H1 (cell line): Measurements from ENCODE around the gene NAA10. TPM values are rescaled to one million over a fixed set of nuclear protein-coding genes. Genes with fewer than 3 reads are reported as not detected.

Experiments used
- CTCF ChIA-PET: fragments of 300-600 bp; sonication (Branson Sonifier 250); formaldehyde crosslinking; loops from one replicate; lab custom pipeline; 2021; ENCODE audit not compliant: partially characterized antibody; lab: Charles Lee
- POLR2A ChIA-PET: fragments of 300-600 bp; sonication (Branson Sonifier 250); formaldehyde crosslinking; loops from one replicate; lab custom pipeline; 2021; ENCODE audit warnings: inconsistent platforms; ENCODE audit not compliant: partially characterized antibody; lab: Charles Lee
- DNase-seq, 2 experiments: peaks; one replicate each; pipeline versions ENCODE4 v3.0.0 to v3.0.0-alpha.2; 2010 to 2022; ENCODE audit warnings: low spot score in 2 of 2, low read depth in 1 of 2, mixed read lengths in 1 of 2
- FAIRE-seq: peaks from 2 replicates; lab custom pipeline; 2011; peaks lifted over from hg19 to GRCh38; lab: Jason Lieb, UNC
- H2AFZ ChIP-seq: 2 replicates; pipeline ENCODE4 v1.8.1; 2012; ENCODE audit warnings: low read length, inconsistent platforms
- H2AK5ac ChIP-seq: 2 replicates; pipeline ENCODE4 v1.6.1; 2013; ENCODE audit warnings: low read depth, low read length
- H2BK120ac ChIP-seq: replicated peaks from 2 replicates; pipeline ENCODE3; 2013; ENCODE audit warnings: low read depth, low read length, inconsistent platforms
- H2BK12ac ChIP-seq: 2 replicates; pipeline ENCODE4 v1.6.1; 2013; ENCODE audit warnings: low read depth, low read length
- H2BK15ac ChIP-seq: 2 replicates; pipeline ENCODE4 v1.6.1; 2013; ENCODE audit warnings: low read length
- H2BK20ac ChIP-seq: 2 replicates; pipeline ENCODE4 v1.6.1; 2013; ENCODE audit warnings: low read length
- H2BK5ac ChIP-seq: 2 replicates; pipeline ENCODE4 v1.6.1; 2013; ENCODE audit warnings: low read depth, low read length
- H3K14ac ChIP-seq: 2 replicates; pipeline ENCODE4 v1.6.1; 2013; ENCODE audit warnings: inconsistent platforms; ENCODE audit not compliant: insufficient read length
- H3K18ac ChIP-seq: 2 replicates; pipeline ENCODE4 v1.6.1; 2013; ENCODE audit warnings: low read length; ENCODE audit errors: extremely low read depth
- H3K23ac ChIP-seq: 2 replicates; pipeline ENCODE4 v1.6.1; 2013; ENCODE audit warnings: inconsistent platforms; ENCODE audit not compliant: insufficient read length
- H3K23me2 ChIP-seq: 2 replicates; pipeline ENCODE4 v1.6.1; 2013; ENCODE audit warnings: low read depth, low read length
- H3K27ac ChIP-seq: 2 replicates; pipeline ENCODE4 v1.6.1; 2011; ENCODE audit warnings: low read depth, low read length, inconsistent platforms
- H3K27me3 ChIP-seq, 4 experiments: replicated peaks in 1 of 4; 1 replicate in 1 of 4; 2 replicates in 3 of 4; pipeline versions ENCODE4 v1.6.1 to v1.8.1; 2011 to 2013; ENCODE audit warnings: low read length in 3 of 4, mild to moderate bottlenecking in 3 of 4, inconsistent platforms in 2 of 4, mixed read lengths in 2 of 4, moderate library complexity in 1 of 4; ENCODE audit not compliant: control insufficient read depth in 3 of 4, insufficient read depth in 3 of 4; ENCODE audit errors: extremely low read depth in 1 of 4
- H3K36me3 ChIP-seq, 4 experiments: 2 replicates each; pipeline versions ENCODE4 v1.6.1 to v1.8.1; 2011 to 2013; ENCODE audit warnings: mild to moderate bottlenecking in 4 of 4, low read length in 3 of 4, moderate library complexity in 2 of 4, control low read depth in 1 of 4, inconsistent platforms in 1 of 4; ENCODE audit not compliant: insufficient read depth in 4 of 4, control insufficient read depth in 2 of 4
- H3K4ac ChIP-seq: replicated peaks from 2 replicates; pipeline ENCODE3; 2013; ENCODE audit warnings: low read length, low read depth, mixed read lengths, inconsistent platforms; ENCODE audit not compliant: insufficient read length
- H3K4me1 ChIP-seq, 4 experiments: replicated peaks in 1 of 4; 1 replicate in 1 of 4; 2 replicates in 3 of 4; pipeline versions ENCODE4 v1.6.1 to v1.8.1; 2011 to 2013; ENCODE audit warnings: low read length in 3 of 4, inconsistent platforms in 2 of 4, mixed read lengths in 1 of 4; ENCODE audit not compliant: insufficient read depth in 4 of 4, control insufficient read depth in 3 of 4
- H3K4me2 ChIP-seq, 2 experiments: 2 replicates each; pipeline versions ENCODE4 v1.6.1 to v1.8.1; 2011 to 2013; ENCODE audit warnings: low read depth in 2 of 2, low read length in 2 of 2, control low read depth in 1 of 2, inconsistent platforms in 1 of 2, mild to moderate bottlenecking in 1 of 2; ENCODE audit not compliant: insufficient read depth in 1 of 2
- H3K4me3 ChIP-seq, 4 experiments: fragments of 200-600, 300-600 bp in 1 of 4; sonication (generic), shearing (Covaris generic), sonication (Bioruptor Twin) in 1 of 4; 2 replicates each; pipeline versions ENCODE4 v1.5.1 to v1.8.1; 2011 to 2016; ENCODE audit warnings: low read length in 4 of 4, low read depth in 3 of 4, control low read depth in 2 of 4, inconsistent platforms in 2 of 4, mild to moderate bottlenecking in 2 of 4, mixed read lengths in 1 of 4, moderate library complexity in 1 of 4; ENCODE audit not compliant: insufficient read depth in 2 of 4; ENCODE audit errors: extremely low read depth in 1 of 4
- H3K56ac ChIP-seq: replicated peaks from 2 replicates; pipeline ENCODE3; 2013; ENCODE audit warnings: low read depth, mild to moderate bottlenecking, mixed read lengths, low read length, inconsistent platforms; ENCODE audit not compliant: insufficient read length
- H3K79me1 ChIP-seq: 2 replicates; pipeline ENCODE4 v1.6.1; 2013; ENCODE audit warnings: low read depth, low read length, control low read depth
- H3K79me2 ChIP-seq, 2 experiments: 2 replicates each; pipeline versions ENCODE4 v1.6.1 to v1.8.1; 2012 to 2013; ENCODE audit warnings: low read length in 2 of 2, mild to moderate bottlenecking in 2 of 2, inconsistent platforms in 1 of 2; ENCODE audit not compliant: insufficient read depth in 2 of 2, control insufficient read depth in 1 of 2
- H3K9ac ChIP-seq, 4 experiments: replicated peaks in 1 of 4; 1 replicate in 1 of 4; 2 replicates in 3 of 4; pipeline versions ENCODE4 v1.6.1 to v1.8.1; 2011 to 2013; ENCODE audit warnings: low read depth in 3 of 4, low read length in 3 of 4, control low read depth in 2 of 4, mild to moderate bottlenecking in 2 of 4, moderate library complexity in 2 of 4, inconsistent platforms in 1 of 4; ENCODE audit errors: extremely low read depth in 1 of 4
- H3K9me3 ChIP-seq, 2 experiments: 2 replicates each; pipeline versions ENCODE4 v1.6.1 to v1.8.1; 2012 to 2013; ENCODE audit warnings: mild to moderate bottlenecking in 2 of 2, moderate library complexity in 2 of 2, control low read depth in 1 of 2, inconsistent platforms in 1 of 2, low read depth in 1 of 2, low read length in 1 of 2, mixed read lengths in 1 of 2; ENCODE audit not compliant: insufficient read depth in 2 of 2
- H4K20me1 ChIP-seq, 2 experiments: replicated peaks in 1 of 2; 2 replicates each; pipeline versions ENCODE3 to v1.8.1; 2011 to 2013; ENCODE audit warnings: inconsistent platforms in 2 of 2, low read length in 2 of 2, mild to moderate bottlenecking in 1 of 2; ENCODE audit not compliant: insufficient read depth in 2 of 2, control insufficient read depth in 1 of 2
- H4K5ac ChIP-seq: 2 replicates; pipeline ENCODE4 v1.6.1; 2013; ENCODE audit warnings: low read length, low read depth, mixed read lengths, inconsistent platforms; ENCODE audit not compliant: insufficient read length
- H4K8ac ChIP-seq: 2 replicates; pipeline ENCODE4 v1.8.0; 2013; ENCODE audit warnings: mild to moderate bottlenecking, moderate library complexity, low read length, inconsistent platforms; ENCODE audit not compliant: insufficient read depth; ENCODE audit errors: extremely low read depth
- H4K91ac ChIP-seq: replicated peaks from 2 replicates; pipeline ENCODE3; 2013; ENCODE audit warnings: low read length, mixed read lengths, inconsistent platforms; ENCODE audit not compliant: insufficient read length
- BRCA1 ChIP-seq: IDR thresholded peaks from 2 replicates; pipeline ENCODE4 v1.6.1; 2012; ENCODE audit warnings: low read depth, low read length, improper control_type of control experiment
- CBX5 ChIP-seq: fragments of 300-800, 300-1000 bp; sonication (generic); IDR thresholded peaks from 2 replicates; pipeline ENCODE4 v1.7.1; 2016; ENCODE audit warnings: antibody characterized with exemption, low read length, low read depth
- RAD21 ChIP-seq, 2 experiments: IDR thresholded peaks in 1 of 2; conservative IDR thresholded peaks in 1 of 2; 2 replicates each; pipeline ENCODE4 v1.6.1; 2011; ENCODE audit warnings: low read depth in 2 of 2, low read length in 2 of 2, improper control_type of control experiment in 1 of 2, inconsistent platforms in 1 of 2, mild to moderate bottlenecking in 1 of 2, moderate library complexity in 1 of 2
- SP4 ChIP-seq: IDR thresholded peaks from 2 replicates; pipeline ENCODE4 v1.6.1; 2012; ENCODE audit warnings: low read length, inconsistent platforms
- YY1 ChIP-seq: IDR thresholded peaks from 2 replicates; pipeline ENCODE4 v1.6.1; 2011; ENCODE audit warnings: low read depth, mild to moderate bottlenecking, low read length
- WGBS, 2 experiments: shearing (Covaris generic) in 1 of 2; methylation state at CpG; one replicate each; pipeline versions ENCODE4 v1.1.6 to v1.1.7; 2013 to 2015; ENCODE audit warnings: low lambda C conversion rate in 2 of 2, mixed read lengths in 2 of 2, inconsistent platforms in 1 of 2, low coverage in 1 of 2, missing lambda C conversion rate in 1 of 2; ENCODE audit not compliant: insufficient replicate concordance in 2 of 2, insufficient coverage in 1 of 2, insufficient read length in 1 of 2; ENCODE audit errors: extremely low coverage in 1 of 2, missing lambda C conversion rate in 1 of 2; 5-methylcytosine and 5-hydroxymethylcytosine counted together
- polyA plus RNA-seq, 7 experiments: library from polyadenylated mRNA; depleted of rRNA in 3 of 7; stranded (reverse) in 5 of 7; unstranded in 2 of 7; fragments of >200 nt in 5 of 7; fragments of 200-250 nt in 2 of 7; gene quantifications; 1 replicate in 5 of 7; 2 replicates in 1 of 7; 4 replicates in 1 of 7; pipeline versions ENCODE4 v1.2.1 to v1.2.3, GENCODE V29; 2011 to 2013; ENCODE audit warnings: missing spikeins in 2 of 7, mixed read lengths in 2 of 7
- total RNA-seq: library from RNA; stranded (reverse); fragmentation: NEBNext Ultra II Directional; extraction: Animal tissue kit (Norgen Biotek cat#: 25700); gene quantifications from 2 replicates; pipeline ENCODE4 v1.2.1, GENCODE V29; 2021
- TF ChIP-seq, protein P1 (sequence below), 3 experiments: IDR thresholded peaks; 1 replicate in 2 of 3; 2 replicates in 1 of 3; pipeline versions ENCODE4 v1.5.1 to v1.6.1; 2011; ENCODE audit warnings: low read length in 3 of 3, mild to moderate bottlenecking in 3 of 3, inconsistent platforms in 2 of 3, low read depth in 1 of 3, moderate library complexity in 1 of 3; ENCODE audit not compliant: insufficient read depth in 1 of 3; ENCODE audit errors: control extremely low read depth in 1 of 3

NAA10 gene
- total and polyA plus RNA-seq, 2 of the 8 experiments (the other 6 are each of a cell fraction or from before 2014, with no cell fraction given) = 80.4 to 98.8 TPM

GRCh38 chrX:153947009-153947769, 12.4 kb upstream of the NAA10 start:
- TF ChIP-seq, protein P1, sequence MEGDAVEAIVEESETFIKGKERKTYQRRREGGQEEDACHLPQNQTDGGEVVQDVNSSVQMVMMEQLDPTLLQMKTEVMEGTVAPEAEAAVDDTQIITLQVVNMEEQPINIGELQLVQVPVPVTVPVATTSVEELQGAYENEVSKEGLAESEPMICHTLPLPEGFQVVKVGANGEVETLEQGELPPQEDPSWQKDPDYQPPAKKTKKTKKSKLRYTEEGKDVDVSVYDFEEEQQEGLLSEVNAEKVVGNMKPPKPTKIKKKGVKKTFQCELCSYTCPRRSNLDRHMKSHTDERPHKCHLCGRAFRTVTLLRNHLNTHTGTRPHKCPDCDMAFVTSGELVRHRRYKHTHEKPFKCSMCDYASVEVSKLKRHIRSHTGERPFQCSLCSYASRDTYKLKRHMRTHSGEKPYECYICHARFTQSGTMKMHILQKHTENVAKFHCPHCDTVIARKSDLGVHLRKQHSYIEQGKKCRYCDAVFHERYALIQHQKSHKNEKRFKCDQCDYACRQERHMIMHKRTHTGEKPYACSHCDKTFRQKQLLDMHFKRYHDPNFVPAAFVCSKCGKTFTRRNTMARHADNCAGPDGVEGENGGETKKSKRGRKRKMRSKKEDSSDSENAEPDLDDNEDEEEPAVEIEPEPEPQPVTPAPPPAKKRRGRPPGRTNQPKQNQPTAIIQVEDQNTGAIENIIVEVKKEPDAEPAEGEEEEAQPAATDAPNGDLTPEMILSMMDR (IDR thresholded peaks at IDR 0.05; ENCODE audit: control extremely low read depth in 1 of 3, insufficient read depth in 1 of 3, low read depth in 1 of 3, low read length in 3 of 3) = peak in 2 of 3 experiments; percentile 77 to 99; a peak in 3 of 4 replicates
- TF ChIP-seq SP4 = no peak
- no peak for TF ChIP-seq YY1
- no peak for TF ChIP-seq BRCA1
- TF ChIP-seq CBX5 = no peak
- TF ChIP-seq RAD21 (IDR thresholded peaks at IDR 0.05 in 1 of 2, conservative IDR thresholded peaks at IDR 0.05 in 1 of 2; ENCODE audit: low read depth in 2 of 2, low read length in 2 of 2) = peak; percentile 51 to 64
- TF ChIP-seq, all 59 proteins: peak for 2
- Histone ChIP-seq H2BK15ac (no peak overlapping the region), H3K79me2 (no peaks in the 10 kb centered on the region), H2BK5ac (0 out of 2 replicates have a peak overlapping the region, but pooled peaks have one; percentile 83), H3K23ac (no peak overlapping the region), H3K4me1 (peaks cover 0 to 14% (median 3%) of the 10 kb centered on the region in 4 experiments; a peak in 5 of 7 replicates), H2AFZ (no peak overlapping the region), H3K4me3 (no peak overlapping the region), H2BK20ac (no peak overlapping the region), H3K9me3 (no peaks in the 10 kb centered on the region), H3K9ac (no peak overlapping the region), H3K79me1 (no peaks in the 10 kb centered on the region), H4K8ac (no peak overlapping the region), H3K18ac (no peak overlapping the region), H4K20me1 (peaks cover 0 to 1% of the 10 kb centered on the region in 2 experiments), H3K4ac (no peak overlapping the region), H3K27me3 (no peaks in the 10 kb centered on the region), H3K23me2 (no peaks in the 10 kb centered on the region), H3K36me3 (peaks cover 14 to 27% (median 23%) of the 10 kb centered on the region in 4 experiments; a peak in 7 of 8 replicates), H4K91ac (no peak overlapping the region), H3K14ac (no peak overlapping the region), H4K5ac (no peak overlapping the region), H2BK12ac (no peak overlapping the region), H2BK120ac (no peak overlapping the region), H3K4me2 (no peak overlapping the region), H3K56ac (no peak overlapping the region), H3K27ac (peak overlapping the region; percentile 45; the same call in 1 of the 2 replicates), H2AK5ac (no peak overlapping the region)
- FAIRE-seq = peak; percentile 71
- peak in 1 of 2 experiments; percentile 77 for DNase-seq
- whole genome bisulfite sequencing, 2 experiments = 40% methylated on average over 14 of the region's 19 CpGs; no CpG with 5 or more reads in 1 of the 2 experiments
- CTCF ChIA-PET = interaction anchor here (0.6 to 11.1 kb wide), 22 partner anchors 11 to 491 kb away, joined by 3 to 272 read pairs (median 4); partner anchors contain the start of genes ARHGAP4, HCFC1, NAA10 and PLXNB3
- POLR2A ChIA-PET = interaction anchor here (0.9 to 18.9 kb wide), 6 partner anchors 21 to 153 kb away, joined by 3 to 231 read pairs (median 8); partner anchors contain the start of genes ARHGAP4, HCFC1, IDH3G and SSR4
